NCI-H748 (cell line): Measurements from ENCODE around the gene TWIST1.

Source experiments
- DNase-seq: peaks from one replicate; lab custom pipeline; 2025; ENCODE audit not compliant: unreplicated experiment; lab: John Stamatoyannopoulos, UW

TWIST1 gene

DNA sequence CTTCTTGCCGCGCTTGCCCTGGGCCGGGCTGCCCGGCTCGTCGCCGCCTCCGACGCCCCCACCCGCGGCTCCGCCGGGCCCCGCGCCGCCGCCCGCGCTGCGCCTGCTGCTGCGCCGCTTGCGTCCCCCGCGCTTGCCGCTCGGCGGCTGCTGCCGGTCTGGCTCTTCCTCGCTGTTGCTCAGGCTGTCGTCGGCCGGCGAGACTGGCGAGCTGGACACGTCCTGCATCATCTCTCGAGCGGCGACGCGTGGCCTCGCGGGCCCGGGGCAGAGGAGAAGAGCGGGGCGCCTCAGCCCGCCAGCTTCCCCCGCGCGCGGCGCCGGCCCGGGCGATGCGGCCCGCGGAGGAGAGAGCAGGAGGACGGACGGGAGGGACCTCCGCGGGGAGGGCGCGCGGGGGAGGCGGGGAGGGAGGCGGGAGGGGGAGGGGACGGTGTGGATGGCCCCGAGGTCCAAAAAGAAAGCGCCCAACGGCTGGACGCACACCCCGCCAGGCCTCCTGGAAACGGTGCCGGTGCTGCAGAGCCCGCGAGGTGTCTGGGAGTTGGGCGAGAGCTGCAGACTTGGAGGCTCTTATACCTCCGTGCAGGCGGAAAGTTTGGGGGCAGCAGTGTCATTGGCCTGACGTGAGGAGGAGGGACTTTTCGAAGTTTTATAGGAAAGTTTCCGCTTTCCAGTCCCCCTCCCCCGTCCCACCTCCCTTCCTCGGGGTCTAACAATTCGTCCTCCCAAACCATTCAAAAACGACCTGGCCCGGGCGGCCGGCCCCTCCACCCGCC, at the start of gene TWIST1:
TSS of gene TWIST1 (minus strand) at position 546 of the 779 bp plus-strand sequence. CDS start at position 231, 315 bp downstream.
- peak; percentile 57 for DNase-seq

- DNase-seq: no peak
Observed at GRCh38 chr7:19161671-19162070, 44.2 kb upstream of the TWIST1 start.

GRCh38 chr7:19146699-19147098, 29.3 kb upstream of the TWIST1 start:
- DNase-seq: no peak

DNA sequence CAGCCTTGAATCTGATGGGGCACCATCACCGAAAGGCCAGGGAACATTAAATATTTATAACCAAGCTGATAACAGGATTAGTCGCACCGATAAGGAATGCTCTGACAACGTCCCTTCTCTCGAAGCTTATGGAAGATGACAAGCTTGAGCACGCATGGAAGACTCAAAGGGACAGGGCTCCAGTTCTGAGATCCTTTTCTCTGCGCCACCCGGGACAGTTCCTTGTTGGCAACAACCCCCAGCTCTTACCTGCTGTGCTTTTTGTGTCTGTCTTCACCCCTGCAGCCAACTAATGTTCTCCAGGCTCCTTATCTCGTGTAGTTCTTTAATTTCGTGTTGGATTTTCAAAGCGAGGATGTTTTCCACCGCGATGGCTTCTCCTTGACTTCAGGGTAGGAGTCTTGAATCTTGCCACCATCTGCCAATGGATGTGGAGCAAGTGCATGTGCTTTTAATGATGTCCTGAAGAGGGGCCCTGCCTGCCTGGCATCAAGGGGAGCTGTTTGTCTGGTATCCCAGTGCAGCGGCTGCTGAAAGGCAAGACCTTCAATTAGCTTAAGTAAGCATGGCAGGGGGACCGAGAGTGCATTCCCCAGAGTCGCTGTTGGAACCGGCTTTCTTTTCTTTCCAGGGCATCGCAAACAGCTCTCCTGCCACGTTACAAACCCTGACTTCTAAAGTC, 28.1 kb upstream of the TWIST1 start:
- DNase-seq: peak; percentile 13

DNA sequence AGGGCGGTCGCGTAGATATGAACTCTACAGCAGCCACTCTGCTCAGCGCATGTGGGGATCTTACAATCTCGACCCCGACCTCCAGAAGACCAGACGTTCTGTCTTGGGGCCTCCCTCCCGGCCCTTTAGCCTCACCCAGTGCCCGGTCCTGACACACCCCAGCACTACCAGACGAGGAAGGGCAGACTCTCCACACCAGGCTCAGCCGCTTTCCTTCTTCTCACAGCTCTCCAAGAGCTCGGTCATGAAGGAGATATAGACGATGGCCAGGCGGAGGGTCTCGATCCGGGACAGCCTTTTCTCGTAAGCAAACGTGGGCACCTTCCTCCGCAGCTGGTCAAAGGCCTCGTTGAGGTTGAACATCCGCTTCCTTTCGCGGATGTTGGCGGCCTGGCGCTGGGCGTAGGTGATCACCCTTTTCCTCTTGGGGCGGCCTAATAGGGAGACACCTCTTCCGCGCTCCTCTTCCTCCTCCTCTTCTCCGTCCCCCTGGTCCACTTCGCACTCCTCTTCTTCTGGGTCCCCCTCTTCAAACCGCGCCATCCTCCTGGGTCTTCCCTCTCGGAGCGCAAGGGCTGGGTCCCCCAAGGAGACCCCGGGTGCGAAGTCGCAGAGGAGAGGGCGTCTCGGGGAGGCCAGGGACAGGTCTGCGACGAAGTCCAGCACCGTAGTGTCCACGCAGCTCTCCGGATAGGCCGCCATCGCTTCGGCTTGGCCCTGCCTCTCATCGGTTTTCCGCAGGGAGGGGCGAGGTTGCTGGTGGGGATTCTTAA, 27.4 kb upstream of the TWIST1 start, which contains the start of gene FERD3L:
TSS of gene FERD3L (minus strand) at position 761 of the 773 bp plus-strand sequence. CDS start at position 702, 59 bp downstream.
- DNase-seq: no peak

DNA sequence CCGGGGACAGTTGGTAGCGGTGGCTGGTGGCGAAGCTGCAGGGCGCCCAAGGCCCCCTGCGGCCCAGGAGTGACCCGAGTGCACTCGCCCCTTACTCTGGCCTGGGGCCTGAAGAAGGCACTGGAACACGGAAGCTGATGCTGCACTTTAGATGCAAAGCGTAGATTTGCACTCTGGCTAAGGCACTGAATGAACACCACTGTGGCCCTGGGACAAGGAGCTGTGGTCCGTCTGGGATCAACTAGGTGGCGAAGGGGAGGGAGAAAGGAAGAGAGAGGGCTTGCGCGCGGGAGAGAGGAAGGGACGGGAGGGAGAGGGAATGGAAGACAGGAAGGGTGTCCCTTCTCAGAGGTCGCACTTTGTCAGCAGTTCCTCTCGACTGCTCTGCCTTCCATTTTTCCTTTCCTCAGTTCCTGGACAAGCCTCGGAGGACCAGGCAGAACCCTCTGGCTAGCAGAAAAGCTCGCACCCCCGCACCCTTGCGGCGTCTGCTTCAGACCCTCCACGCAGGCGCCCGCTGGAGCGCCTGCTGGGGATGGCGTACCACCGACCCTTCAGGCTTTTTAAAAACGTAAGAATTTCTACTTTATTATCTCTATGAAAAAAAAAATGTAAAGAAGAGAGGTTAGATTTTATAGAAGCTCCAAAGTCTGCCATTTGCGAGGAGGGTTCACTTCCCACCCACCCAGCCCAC, 26.6 kb upstream of the TWIST1 start:
- DNase-seq: no peak

DNA sequence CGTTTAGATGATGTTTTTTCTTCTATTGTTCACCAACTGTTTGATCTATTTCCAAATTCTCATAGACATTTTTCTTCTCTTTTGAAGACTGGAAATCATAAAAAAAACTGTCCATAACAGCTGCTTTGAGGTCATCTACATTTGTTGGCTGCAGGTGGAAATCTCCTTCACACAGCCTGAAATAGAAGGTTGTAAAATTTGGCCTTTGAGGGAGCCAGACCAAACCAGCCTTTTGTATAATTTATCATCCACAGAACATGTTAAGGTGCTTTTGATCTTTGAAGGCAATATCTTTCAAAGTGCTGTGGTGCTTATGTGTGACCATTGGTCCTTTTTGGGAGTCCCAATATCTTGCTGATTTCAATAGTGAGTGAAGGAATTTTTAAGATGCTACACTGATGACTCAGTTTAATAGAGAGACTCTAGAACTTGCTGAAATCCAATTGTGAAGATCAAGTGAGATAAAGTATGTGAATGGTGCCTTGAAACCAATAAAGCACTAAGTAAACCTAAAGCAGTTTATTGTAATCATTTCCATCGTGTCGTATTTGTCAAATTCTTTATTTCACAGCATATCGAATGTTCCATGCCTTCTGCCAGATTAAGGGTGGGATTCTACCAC, 22.4 kb upstream of the TWIST1 start:
- no peak for DNase-seq

DNA sequence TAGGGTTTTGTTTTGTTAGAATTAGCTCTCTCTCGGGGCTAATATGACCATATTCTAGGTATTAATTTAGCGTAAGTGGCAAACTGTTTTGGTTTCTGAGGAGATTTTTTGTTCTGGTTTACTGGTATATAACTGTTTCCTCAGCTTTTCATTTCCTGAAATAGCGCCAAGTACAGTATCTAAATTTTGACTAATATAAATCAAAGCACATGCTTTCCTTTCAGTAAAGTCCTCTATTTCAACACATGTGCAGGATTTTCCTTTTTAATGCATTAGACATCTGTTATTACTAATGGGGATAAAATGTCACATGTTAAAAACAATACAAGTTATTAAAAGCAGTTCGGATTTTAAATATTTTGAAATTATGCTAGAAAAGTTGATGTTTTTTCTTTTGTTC, 16.4 kb upstream of the TWIST1 start:
- no peak for DNase-seq

DNA sequence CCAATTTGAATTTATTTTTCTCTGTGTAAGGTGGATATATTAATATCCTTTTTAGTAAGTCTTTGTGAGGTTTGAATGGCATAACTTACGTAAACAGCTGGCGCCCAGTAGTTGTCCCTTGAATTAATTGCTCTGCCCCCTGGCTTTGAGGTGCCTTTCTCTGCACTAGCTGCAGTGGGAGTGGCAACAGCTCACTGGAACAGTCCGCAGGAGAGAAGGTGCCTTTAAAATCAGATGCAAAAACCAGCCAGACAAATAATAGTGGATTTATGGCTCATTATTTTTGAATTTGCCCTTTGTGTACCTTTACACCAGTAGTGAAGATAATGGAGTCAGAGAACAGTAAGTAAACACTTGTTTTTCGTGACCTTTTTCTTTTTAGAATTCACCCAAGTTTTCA, 16.0 kb upstream of the TWIST1 start:
- no peak for DNase-seq

GRCh38 chr7:19128856-19129255, 11.4 kb upstream of the TWIST1 start:
- DNase-seq: no peak

GRCh38 chr7:19121977-19122588, 4.6 kb upstream of the TWIST1 start:
- DNase-seq: peak; percentile 56

DNA sequence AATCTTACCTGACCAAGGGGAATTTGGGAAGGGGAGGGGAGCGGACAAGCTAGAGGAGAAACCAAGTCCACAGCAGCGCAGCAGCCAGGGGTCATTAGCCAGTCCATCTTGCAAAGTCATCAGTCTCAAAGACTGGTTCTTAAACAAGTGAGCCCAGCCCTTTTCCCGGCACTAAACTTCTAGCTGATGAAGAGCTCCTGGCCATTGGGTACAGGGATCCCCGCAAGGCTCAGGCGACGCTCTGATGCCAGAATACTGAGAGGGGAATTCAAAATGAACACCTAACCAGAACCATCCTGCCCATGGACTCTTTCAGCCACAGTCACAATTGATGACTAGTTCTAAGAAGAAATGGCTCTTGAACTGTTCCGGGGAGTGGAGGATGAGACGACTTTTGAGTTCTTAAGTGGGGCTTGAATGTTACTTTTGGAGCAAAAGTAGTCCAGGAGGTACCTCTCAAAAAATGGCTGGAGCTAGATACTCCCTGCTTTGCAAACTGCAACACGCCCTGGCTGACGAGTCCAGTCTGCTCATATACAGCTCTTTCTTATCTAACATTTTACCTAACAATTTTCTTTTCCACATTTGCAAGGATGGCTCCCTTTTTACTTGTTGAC, 2.5 kb upstream of the TWIST1 start:
- DNase-seq: no peak

GRCh38 chr7:19119372-19119771, 1.9 kb upstream of the TWIST1 start:
- no peak for DNase-seq

GRCh38 chr7:19118636-19119371, 1.4 kb upstream of the TWIST1 start:
- DNase-seq: no peak

DNA sequence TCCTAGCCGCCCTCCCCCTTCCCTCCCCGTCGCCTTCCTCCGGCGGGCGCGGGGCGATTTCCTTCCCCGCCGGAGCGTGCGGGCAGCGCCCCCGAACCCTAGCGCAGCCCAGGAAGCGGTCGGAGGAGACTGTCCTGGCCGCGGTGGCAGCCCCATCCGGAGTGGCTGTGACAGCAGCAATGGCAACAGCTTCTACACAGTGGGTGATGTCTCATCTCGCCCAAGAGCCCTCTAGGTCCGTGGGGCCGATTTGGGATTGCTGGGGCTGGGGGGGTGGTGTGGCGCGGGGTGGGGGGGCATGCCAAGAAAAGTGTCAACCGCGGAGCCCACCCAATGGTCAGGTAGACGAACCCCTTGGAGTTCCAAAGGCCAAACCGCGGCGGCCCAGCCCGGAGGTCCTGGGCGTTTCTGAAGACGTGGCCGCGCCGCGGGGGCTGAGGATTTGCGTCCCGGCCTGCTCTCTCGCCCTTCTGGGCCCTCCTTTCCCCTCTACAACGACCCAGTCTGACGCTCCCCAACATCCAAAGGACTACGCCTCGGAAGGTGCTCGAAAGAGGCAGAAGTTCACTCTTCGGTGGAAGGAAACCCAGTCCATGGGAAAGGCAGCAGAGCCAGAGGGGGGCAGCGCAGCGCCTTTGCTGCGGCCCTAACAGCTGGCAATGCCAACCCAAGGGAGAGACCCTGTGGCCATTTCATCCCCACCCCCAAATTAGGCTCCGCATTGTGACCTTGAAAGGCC, 603 bp upstream of the TWIST1 start:
- DNase-seq: peak; percentile 14

- peak; percentile 59 for DNase-seq
Observed at GRCh38 chr7:19116121-19117090, 1.0 kb downstream of the TWIST1 start.

DNA sequence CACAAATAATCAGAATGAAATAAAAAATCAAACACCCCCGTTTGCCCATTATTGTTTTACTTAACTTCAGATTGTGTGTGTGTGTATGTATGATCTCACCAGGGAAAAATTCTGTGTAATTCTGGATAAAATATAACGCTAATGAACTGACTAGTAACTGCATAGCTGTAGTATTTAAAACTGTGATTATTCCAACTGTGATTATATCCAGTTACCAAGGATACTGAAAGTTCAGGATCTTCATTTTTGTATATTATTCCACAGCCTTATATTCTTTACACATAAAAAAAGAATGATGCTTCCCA, 2.9 kb downstream of the TWIST1 start:
- no peak for DNase-seq
